HepG2 (cell line): ENCODE data around the gene TRIM72. TPM values are rescaled to one million over a fixed set of nuclear protein-coding genes. Genes with fewer than 3 reads are reported as not detected.

Experiments
- ATAC-seq: fragments of 200-7000 bp; cut with Tn5 transposase; 3 replicates; pipeline ENCODE4 v1.9.1; 2020; ENCODE audit warnings: mild to moderate bottlenecking, moderate library complexity
- BruUV-seq: library from RNA; stranded (reverse); fragments of 400-500 nt; replicated peaks from 2 replicates; lab custom pipeline; 2021; lab: Mats Ljungman, UMichigan
- CTCF ChIA-PET: fragments of 300-600 bp; formaldehyde crosslinking; extraction: SDS; loops from one replicate; lab custom pipeline; 2021; ENCODE audit warnings: low total read pairs, inconsistent platforms, low intra/inter-chr PET ratio; lab: Yijun Ruan, JAX
- POLR2A ChIA-PET: fragments of 350-600 bp; sonication (Branson Sonifier 250); formaldehyde crosslinking; loops from one replicate; lab custom pipeline; 2020; ENCODE audit warnings: antibody characterized with exemption, inconsistent platforms; lab: Yijun Ruan, JAX
- DNase-seq: peaks from one replicate; pipeline ENCODE4 v3.0.0-alpha.2; 2015; ENCODE audit warnings: low spot score
- FAIRE-seq: peaks from 3 replicates; lab custom pipeline; 2011; peaks lifted over from hg19 to GRCh38; lab: Jason Lieb, UNC
- H2AFZ ChIP-seq: one replicate; pipeline ENCODE4 v1.6.1; 2011; ENCODE audit warnings: low read length, inconsistent platforms
- H3K27ac ChIP-seq: fragments of 300-600 bp; 3 replicates; pipeline ENCODE4 v1.8.0; 2011; ENCODE audit warnings: mixed run types, mild to moderate bottlenecking, mixed read lengths, low read length, inconsistent platforms; ENCODE audit not compliant: insufficient read depth; ENCODE audit errors: extremely low read length
- H3K27me3 ChIP-seq, 2 experiments: fragments of 200-600 bp in 1 of 2; 2 replicates in 1 of 2; 3 replicates in 1 of 2; pipeline versions ENCODE4 v1.6.0 to v1.8.0; 2011; ENCODE audit warnings: low read length in 2 of 2, mild to moderate bottlenecking in 2 of 2, moderate library complexity in 2 of 2, inconsistent platforms in 1 of 2; ENCODE audit not compliant: insufficient read depth in 2 of 2, control insufficient read depth in 1 of 2
- H3K36me3 ChIP-seq, 2 experiments: fragments of 200-600 bp in 1 of 2; replicated peaks in 1 of 2; 2 replicates in 1 of 2; 3 replicates in 1 of 2; pipeline versions ENCODE4 v1.5.1 to v1.8.0; 2011; ENCODE audit warnings: low read length in 2 of 2, inconsistent platforms in 1 of 2; ENCODE audit not compliant: insufficient read depth in 2 of 2, control insufficient read depth in 1 of 2
- H3K4me1 ChIP-seq: 2 replicates; pipeline ENCODE4 v1.5.1; 2012; ENCODE audit warnings: low read length, inconsistent platforms; ENCODE audit not compliant: insufficient read depth
- H3K4me2 ChIP-seq: 2 replicates; pipeline ENCODE4 v1.6.0; 2011; ENCODE audit warnings: low read depth, low read length, inconsistent platforms
- H3K4me3 ChIP-seq, 3 experiments: fragments of 200-600 bp in 1 of 3; sonication (generic), shearing (Covaris generic) in 1 of 3; replicated peaks in 1 of 3; 2 replicates each; pipeline ENCODE4 v1.5.1; 2011 to 2016; ENCODE audit warnings: low read length in 3 of 3, inconsistent platforms in 2 of 3, low read depth in 2 of 3, mild to moderate bottlenecking in 2 of 3, control low read depth in 1 of 3, mixed read lengths in 1 of 3; ENCODE audit not compliant: insufficient read depth in 1 of 3
- H3K79me2 ChIP-seq: one replicate; pipeline ENCODE4 v1.6.1; 2011; ENCODE audit warnings: low read length, inconsistent platforms; ENCODE audit not compliant: insufficient read depth
- H3K9ac ChIP-seq: 2 replicates; pipeline ENCODE4 v1.6.0; 2011; ENCODE audit warnings: mild to moderate bottlenecking, low read depth, low read length, inconsistent platforms; ENCODE audit not compliant: insufficient read depth
- H3K9me3 ChIP-seq: 2 replicates; pipeline ENCODE4 v1.5.1; 2012; ENCODE audit warnings: mild to moderate bottlenecking, low read length
- H4K20me1 ChIP-seq: 2 replicates; pipeline ENCODE4 v1.6.0; 2011; ENCODE audit warnings: inconsistent platforms, mild to moderate bottlenecking, low read length, moderate library complexity; ENCODE audit not compliant: insufficient read depth
- AHDC1 ChIP-seq: sonication (generic); formaldehyde crosslinking; IDR thresholded peaks from 2 replicates; pipeline ENCODE4 v1.5.1; 2020; ENCODE audit warnings: mild to moderate bottlenecking, missing genetic modification reagents, borderline replicate concordance
- CBX5 ChIP-seq: sonication (generic); formaldehyde crosslinking; IDR thresholded peaks from 2 replicates; pipeline ENCODE4 v1.4.0; 2020; ENCODE audit warnings: missing genetic modification reagents, borderline replicate concordance
- FOXK1 ChIP-seq: sonication (generic); formaldehyde crosslinking; IDR thresholded peaks from 2 replicates; pipeline ENCODE4 v1.4.0; 2020; ENCODE audit warnings: low read depth, missing genetic modification reagents, borderline replicate concordance
- PRMT3 ChIP-seq: sonication (generic); formaldehyde crosslinking; IDR thresholded peaks from 2 replicates; pipeline ENCODE4 v1.8.1; 2022; ENCODE audit warnings: low read depth, mild to moderate bottlenecking, moderate library complexity, missing genetic modification reagents, borderline replicate concordance
- RCOR2 ChIP-seq: IDR thresholded peaks from 2 replicates; pipeline ENCODE4 v1.6.1; 2016; ENCODE audit warnings: missing biosample characterization, missing genetic modification reagents
- REXO4 ChIP-seq: sonication (generic); formaldehyde crosslinking; IDR thresholded peaks from 2 replicates; pipeline ENCODE4 v1.8.0; 2022; ENCODE audit warnings: missing genetic modification reagents, mild to moderate bottlenecking, borderline replicate concordance
- RFX5 ChIP-seq: IDR thresholded peaks from 2 replicates; pipeline ENCODE4 v1.6.1; 2011; ENCODE audit warnings: low read depth, low read length, improper control_type of control experiment
- THYN1 ChIP-seq: sonication (generic); formaldehyde crosslinking; IDR thresholded peaks from 2 replicates; pipeline ENCODE4 v1.8.1; 2023; ENCODE audit warnings: low read depth, mild to moderate bottlenecking, moderate library complexity, missing genetic modification reagents, borderline replicate concordance
- ZBTB7B ChIP-seq: sonication (generic); formaldehyde crosslinking; IDR thresholded peaks from 2 replicates; pipeline ENCODE4 v1.4.0; 2020; ENCODE audit warnings: missing genetic modification reagents
- ZNF292 ChIP-seq: sonication (generic); formaldehyde crosslinking; IDR thresholded peaks from 2 replicates; pipeline ENCODE4 v1.8.1; 2022; ENCODE audit warnings: mild to moderate bottlenecking, low read depth, missing genetic modification reagents, borderline replicate concordance
- WGBS: methylation state at CpG from one replicate; pipeline ENCODE4 v1.1.6; 2017; ENCODE audit warnings: low lambda C conversion rate; 5-methylcytosine and 5-hydroxymethylcytosine counted together
- in situ Hi-C: cut with HindIII; loops from 2 replicates; pipeline ENCODE4 v1.10.0; 2017; ENCODE audit warnings: low pct_unique_long_range_greater_than_20kb; ENCODE audit not compliant: extremely low pct_ligation_motif_present
- intact Hi-C: fragments of 100-400 bp; cut with micrococcal nuclease; formaldehyde crosslinking; loops from one replicate; pipeline ENCODE4 v1.10.0; 2022; ENCODE audit not compliant: unreplicated experiment
- polyA plus RNA-seq, 8 experiments: library from polyadenylated mRNA; depleted of rRNA in 3 of 8; stranded (reverse) in 7 of 8; unstranded in 1 of 8; fragments of >200 nt; fragmentation: Illumina TruSeq in 4 of 8; extraction: Trizol in 4 of 8; gene quantifications; 2 replicates each; pipeline versions ENCODE4 v1.2.1 to v1.2.3, GENCODE V29; 2011 to 2016; ENCODE audit warnings: low read depth in 4 of 8, missing spikeins in 1 of 8, mixed read lengths in 1 of 8; ENCODE audit not compliant: insufficient read depth in 1 of 8
- total RNA-seq, 5 experiments: library from RNA; depleted of rRNA; stranded (reverse); fragments of >200 nt; fragmentation: Illumina TruSeq; extraction: Trizol; gene quantifications; 2 replicates each; pipeline ENCODE4 v1.2.3, GENCODE V29; 2016; ENCODE audit warnings: low read depth in 1 of 5
- TF ChIP-seq, protein P1 (sequence below): sonication (generic); formaldehyde crosslinking; IDR thresholded peaks from 2 replicates; pipeline ENCODE4 v1.4.0; 2020; ENCODE audit warnings: missing genetic modification reagents

TRIM72 gene
- total and polyA plus RNA-seq, 2 of the 13 experiments (the other 11 are each of a cell fraction or from before 2014, with no cell fraction given) = not detected

DNA sequence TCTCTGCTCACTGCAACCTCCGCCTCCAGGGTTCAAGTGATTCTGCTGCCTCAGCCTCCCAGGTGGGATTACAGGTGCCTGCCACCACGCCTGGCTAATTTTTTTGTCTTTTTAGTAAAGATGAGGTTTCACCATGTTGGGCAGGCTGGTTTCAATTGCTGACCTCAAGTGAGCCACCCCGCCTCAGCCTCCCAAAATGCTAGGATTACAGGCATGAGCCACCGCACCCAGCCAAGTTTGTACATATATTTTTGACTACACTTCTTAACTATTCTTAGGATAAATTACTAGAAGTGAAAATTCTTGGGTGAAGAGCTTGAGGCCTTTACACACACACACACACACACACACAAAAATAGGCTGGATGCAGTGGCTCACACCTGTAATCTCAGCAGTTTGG lies 44.4 kb downstream of the TRIM72 start (continued):
- no peak for TF ChIP-seq THYN1
- no peak for TF ChIP-seq PRMT3 (CRISPR knock-in tag)

DNA sequence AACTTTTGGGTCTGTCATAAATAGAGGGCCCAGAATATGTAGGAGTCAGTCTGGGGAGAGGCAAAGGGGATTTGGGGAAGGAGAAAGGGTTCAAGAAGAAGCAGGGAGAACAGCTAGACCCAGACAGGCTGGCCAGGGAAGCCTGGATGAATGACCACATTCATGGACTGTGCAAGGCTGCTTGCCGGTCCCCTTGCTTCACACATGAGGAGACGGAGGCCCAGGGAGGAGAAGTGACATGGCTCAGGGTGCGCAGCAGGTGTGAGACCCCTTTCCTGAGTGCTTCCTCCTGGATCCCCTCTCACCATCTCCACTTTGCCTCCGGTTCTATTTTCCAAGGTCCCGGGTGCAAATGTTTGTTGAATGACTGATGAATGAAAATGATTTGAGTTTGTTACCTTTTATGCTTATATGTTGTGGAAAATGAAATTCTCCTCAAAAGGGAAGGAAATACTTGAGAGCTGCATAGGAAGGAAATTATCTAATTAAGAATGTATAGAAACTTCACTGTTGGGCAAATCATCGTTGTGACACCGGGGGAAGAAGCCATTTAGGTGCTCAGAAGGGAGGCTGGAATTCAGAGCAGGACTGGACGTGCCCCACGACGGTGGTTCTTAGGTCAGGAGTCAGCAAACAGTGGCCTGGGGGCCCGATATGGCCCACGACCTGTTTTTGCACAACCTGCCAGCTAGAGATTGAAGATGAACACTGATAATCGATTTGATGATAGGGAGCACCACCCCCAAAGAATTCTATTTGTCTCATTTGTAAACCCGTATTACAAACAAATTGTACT lies 46.4 kb downstream of the TRIM72 start:
- Histone ChIP-seq H3K4me2 (no peak overlapping the region), H3K79me2 (no peaks in the 10 kb centered on the region), H3K4me3 (no peak overlapping the region), H3K4me1 (no peaks in the 10 kb centered on the region), H3K27me3 (peaks cover 2 to 26% of the 10 kb centered on the region in 2 experiments; a peak in 3 of 5 replicates), H3K9me3 (no peaks in the 10 kb centered on the region), H3K9ac (no peak overlapping the region), H2AFZ (no peak overlapping the region), H4K20me1 (no peaks in the 10 kb centered on the region), H3K27ac (no peak overlapping the region), H3K36me3 (no peaks in the 10 kb centered on the region)
- 9% methylated on average over 14 of the region's 14 CpGs for WGBS
- POLR2A ChIA-PET = no interaction called here
- in situ Hi-C loops (no loop called here), intact Hi-C loops (no loop called here)
- CTCF ChIA-PET = no interaction called here
- no peak; the same call in 2 of the 3 replicates for ATAC-seq
- DNase-seq = no peak
- no peak for FAIRE-seq
- no TSS peak for BruUV-seq
- TF ChIP-seq AHDC1 (CRISPR knock-in tag) (no peak), ZBTB7B (CRISPR knock-in tag) (no peak), RCOR2 (CRISPR knock-in tag) (no peak), REXO4 (CRISPR knock-in tag) (no peak), ZNF292 (no peak), CBX5 (CRISPR knock-in tag) (no peak), RFX5 (no peak), FOXK1 (no peak)
- TF ChIP-seq, protein P1, sequence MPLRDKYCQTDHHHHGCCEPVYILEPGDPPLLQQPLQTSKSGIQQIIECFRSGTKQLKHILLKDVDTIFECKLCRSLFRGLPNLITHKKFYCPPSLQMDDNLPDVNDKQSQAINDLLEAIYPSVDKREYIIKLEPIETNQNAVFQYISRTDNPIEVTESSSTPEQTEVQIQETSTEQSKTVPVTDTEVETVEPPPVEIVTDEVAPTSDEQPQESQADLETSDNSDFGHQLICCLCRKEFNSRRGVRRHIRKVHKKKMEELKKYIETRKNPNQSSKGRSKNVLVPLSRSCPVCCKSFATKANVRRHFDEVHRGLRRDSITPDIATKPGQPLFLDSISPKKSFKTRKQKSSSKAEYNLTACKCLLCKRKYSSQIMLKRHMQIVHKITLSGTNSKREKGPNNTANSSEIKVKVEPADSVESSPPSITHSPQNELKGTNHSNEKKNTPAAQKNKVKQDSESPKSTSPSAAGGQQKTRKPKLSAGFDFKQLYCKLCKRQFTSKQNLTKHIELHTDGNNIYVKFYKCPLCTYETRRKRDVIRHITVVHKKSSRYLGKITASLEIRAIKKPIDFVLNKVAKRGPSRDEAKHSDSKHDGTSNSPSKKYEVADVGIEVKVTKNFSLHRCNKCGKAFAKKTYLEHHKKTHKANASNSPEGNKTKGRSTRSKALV = no peak
